HCT116 (cell line): ENCODE results near the gene DNM3. TPM values are rescaled to one million over a fixed set of nuclear protein-coding genes. Genes with fewer than 3 reads are reported as not detected.

Experiments
- ATAC-seq: fragments of 200-7000 bp; cut with Tn5 transposase; 2 replicates; pipeline ENCODE4 v1.9.1; 2020; ENCODE audit warnings: mild to moderate bottlenecking, moderate library complexity
- BruUV-seq: library from RNA; stranded (reverse); fragments of 400-500 nt; replicated peaks from 2 replicates; lab custom pipeline; 2021; lab: Mats Ljungman, UMichigan
- CTCF ChIA-PET: fragments of 300-600 bp; sonication (Branson Sonifier 250); formaldehyde crosslinking; loops from one replicate; lab custom pipeline; 2021; ENCODE audit warnings: antibody characterized with exemption; lab: Charles Lee
- POLR2A ChIA-PET: fragments of 300-600, 350-600 bp; sonication (Branson Sonifier 250); formaldehyde crosslinking; loops from one replicate; lab custom pipeline; 2021; ENCODE audit warnings: antibody characterized with exemption; lab: Charles Lee
- RAD21 ChIA-PET, 2 experiments: fragments of 300-600 bp; sonication (Branson Sonifier 250); formaldehyde crosslinking; loops; one replicate each; lab custom pipeline; 2023; ENCODE audit warnings: low total read pairs in 2 of 2; ENCODE audit not compliant: uncharacterized antibody in 2 of 2, unreplicated experiment in 2 of 2, low non-redundant PET in 1 of 2; lab: Charles Lee
- DNase-seq: peaks from one replicate; pipeline ENCODE4 v3.0.0-alpha.2; 2010; ENCODE audit warnings: low read depth, low spot score
- H2AFZ ChIP-seq: fragments of 200-600 bp; shearing (Covaris generic), sonication (generic); 2 replicates; pipeline ENCODE4 v1.6.1; 2017; ENCODE audit warnings: low read depth, mixed run types, mixed read lengths, antibody characterized with exemption, low read length; ENCODE audit not compliant: poor library complexity, severe bottlenecking
- H3K27ac ChIP-seq: 2 replicates; pipeline ENCODE4 v1.5.1; 2012; ENCODE audit warnings: low read depth, low read length
- H3K27me3 ChIP-seq: fragments of 200-600 bp; sonication (generic); 2 replicates; pipeline ENCODE4 v1.6.1; 2016; ENCODE audit warnings: mixed run types, low read length, mixed read lengths; ENCODE audit not compliant: insufficient read depth
- H3K36me3 ChIP-seq, 2 experiments: fragments of 200-500 bp in 1 of 2; fragments of 200-600 bp in 1 of 2; sonication (Bioruptor generic) in 1 of 2; sonication (generic) in 1 of 2; 2 replicates each; pipeline versions ENCODE4 v1.5.1 to v1.6.1; 2014 to 2016; ENCODE audit warnings: low read length in 2 of 2, inconsistent platforms in 1 of 2, mixed read lengths in 1 of 2, mixed run types in 1 of 2; ENCODE audit not compliant: insufficient read depth in 2 of 2, control insufficient read depth in 1 of 2
- H3K4me1 ChIP-seq, 2 experiments: fragments of 200-600 bp in 1 of 2; sonication (generic) in 1 of 2; 2 replicates each; pipeline versions ENCODE4 v1.5.1 to v1.6.1; 2012 to 2017; ENCODE audit warnings: low read length in 2 of 2, inconsistent platforms in 1 of 2, mild to moderate bottlenecking in 1 of 2, mixed read lengths in 1 of 2, mixed run types in 1 of 2, moderate library complexity in 1 of 2; ENCODE audit not compliant: insufficient read depth in 2 of 2, control insufficient read depth in 1 of 2
- H3K4me2 ChIP-seq: fragments of 200-600 bp; sonication (generic); 2 replicates; pipeline ENCODE4 v1.6.1; 2017; ENCODE audit warnings: mixed run types, low read length, mixed read lengths
- H3K4me3 ChIP-seq, 2 experiments: fragments of 200-600 bp in 1 of 2; sonication (generic) in 1 of 2; replicated peaks in 1 of 2; 2 replicates each; pipeline ENCODE4 v1.5.1; 2011 to 2016; ENCODE audit warnings: low read length in 2 of 2, control low read depth in 1 of 2, low read depth in 1 of 2, mild to moderate bottlenecking in 1 of 2, mixed read lengths in 1 of 2, mixed run types in 1 of 2
- H3K79me2 ChIP-seq: fragments of 200-600 bp; sonication (generic); 2 replicates; pipeline ENCODE4 v1.6.1; 2017; ENCODE audit warnings: mild to moderate bottlenecking, mixed run types, low read length, moderate library complexity, mixed read lengths; ENCODE audit not compliant: insufficient read depth
- H3K9ac ChIP-seq: fragments of 200-600 bp; sonication (generic); 2 replicates; pipeline ENCODE4 v1.6.1; 2016; ENCODE audit warnings: low read length, mixed read lengths
- H3K9me2 ChIP-seq: fragments of 200-600 bp; sonication (generic), shearing (Covaris generic); 2 replicates; pipeline ENCODE4 v1.6.1; 2017; ENCODE audit warnings: mixed run types, mild to moderate bottlenecking, moderate library complexity; ENCODE audit not compliant: insufficient read depth
- H3K9me3 ChIP-seq, 2 experiments: fragments of 200-500 bp in 1 of 2; fragments of 200-600 bp in 1 of 2; sonication (Bioruptor generic) in 1 of 2; sonication (generic) in 1 of 2; 2 replicates each; pipeline ENCODE4 v1.6.1; 2014 to 2017; ENCODE audit warnings: low read length in 2 of 2, mixed read lengths in 2 of 2, inconsistent platforms in 1 of 2, low read depth in 1 of 2, mild to moderate bottlenecking in 1 of 2, mixed run types in 1 of 2, moderate library complexity in 1 of 2; ENCODE audit not compliant: control insufficient read depth in 1 of 2, insufficient read depth in 1 of 2
- H4K20me1 ChIP-seq: fragments of 200-600 bp; sonication (generic), shearing (Covaris generic); 2 replicates; pipeline ENCODE4 v1.6.1; 2017; ENCODE audit warnings: mixed run types, mild to moderate bottlenecking, moderate library complexity; ENCODE audit not compliant: insufficient read depth
- ATF3 ChIP-seq: IDR thresholded peaks from 2 replicates; pipeline ENCODE4 v1.6.1; 2012
- CBX3 ChIP-seq: IDR thresholded peaks from 2 replicates; pipeline ENCODE4 v1.6.1; 2012; ENCODE audit warnings: low read depth
- CEBPB ChIP-seq: IDR thresholded peaks from 2 replicates; pipeline ENCODE4 v1.6.1; 2012; ENCODE audit warnings: low read depth
- EGR1 ChIP-seq: IDR thresholded peaks from 2 replicates; pipeline ENCODE4 v1.6.1; 2012; ENCODE audit warnings: low read depth
- EZH2 ChIP-seq: fragments of 200-600 bp; sonication (generic); IDR thresholded peaks from 2 replicates; pipeline ENCODE4 v1.6.1; 2017; ENCODE audit warnings: antibody characterized with exemption, mixed run types
- EZH2phosphoT487 ChIP-seq: fragments of 200-600 bp; IDR thresholded peaks from 2 replicates; pipeline ENCODE4 v1.6.1; 2018; ENCODE audit warnings: antibody characterized with exemption, borderline replicate concordance
- FOSL1 ChIP-seq: IDR thresholded peaks from 2 replicates; pipeline ENCODE4 v1.6.1; 2012; ENCODE audit warnings: low read depth
- JUND ChIP-seq: IDR thresholded peaks from 2 replicates; pipeline ENCODE4 v1.6.1; 2012
- POLR2A ChIP-seq: IDR thresholded peaks from 2 replicates; pipeline ENCODE4 v1.7.0; 2011; ENCODE audit warnings: borderline replicate concordance; ENCODE audit not compliant: insufficient read depth, insufficient read length; ENCODE audit errors: extremely low read depth
- REST ChIP-seq: IDR thresholded peaks from 2 replicates; pipeline ENCODE4 v1.6.1; 2012; ENCODE audit warnings: low read depth
- SP1 ChIP-seq: IDR thresholded peaks from 2 replicates; pipeline ENCODE4 v1.6.1; 2012; ENCODE audit warnings: low read depth
- SRF ChIP-seq: IDR thresholded peaks from 2 replicates; pipeline ENCODE4 v1.6.1; 2012; ENCODE audit warnings: low read depth
- TCF7L2 ChIP-seq: IDR thresholded peaks from 2 replicates; pipeline ENCODE4 v1.7.0; 2011; ENCODE audit warnings: borderline replicate concordance, inconsistent platforms; ENCODE audit not compliant: insufficient read depth, insufficient read length; ENCODE audit errors: extremely low read depth
- YY1 ChIP-seq: IDR thresholded peaks from 2 replicates; pipeline ENCODE4 v1.6.1; 2011; ENCODE audit warnings: low read length, low read depth, moderate library complexity, mild to moderate bottlenecking; ENCODE audit not compliant: insufficient replicate concordance; ENCODE audit errors: extremely low read depth
- ZFX ChIP-seq: fragments of 450-650 bp; IDR thresholded peaks from 2 replicates; pipeline ENCODE4 v1.6.1; 2017
- ZNF274 ChIP-seq: fragments of 200-500 bp; sonication (Bioruptor generic); IDR thresholded peaks from 2 replicates; pipeline ENCODE4 v1.6.1; 2014; ENCODE audit warnings: mild to moderate bottlenecking, low read depth, low read length, inconsistent platforms
- intact Hi-C: fragments of 100-400 bp; cut with micrococcal nuclease; formaldehyde crosslinking; loops from 2 replicates; pipeline ENCODE4 v1.10.0; 2022
- total RNA-seq: library from RNA; stranded (reverse); gene quantifications from one replicate; pipeline ENCODE4 v1.2.1, GENCODE V29; 2021; ENCODE audit not compliant: unreplicated experiment
- TF ChIP-seq, protein P1 (sequence below): IDR thresholded peaks from 2 replicates; pipeline ENCODE4 v1.6.1; 2012
- TF ChIP-seq, protein P2 (sequence below), 3 experiments: fragments of 200-600 bp in 1 of 3; sonication (generic) in 1 of 3; IDR thresholded peaks in 2 of 3; conservative IDR thresholded peaks in 1 of 3; 2 replicates each; pipeline ENCODE4 v1.5.1; 2012 to 2017; ENCODE audit warnings: low read depth in 2 of 3, low read length in 2 of 3, antibody characterized with exemption in 1 of 3, borderline replicate concordance in 1 of 3, control low read depth in 1 of 3, mild to moderate bottlenecking in 1 of 3, mixed read lengths in 1 of 3, mixed run types in 1 of 3, moderate library complexity in 1 of 3; ENCODE audit not compliant: insufficient read depth in 1 of 3

Gene DNM3
- total RNA-seq, 1 experiment from 2014 or later, result 3.1 TPM

DNA sequence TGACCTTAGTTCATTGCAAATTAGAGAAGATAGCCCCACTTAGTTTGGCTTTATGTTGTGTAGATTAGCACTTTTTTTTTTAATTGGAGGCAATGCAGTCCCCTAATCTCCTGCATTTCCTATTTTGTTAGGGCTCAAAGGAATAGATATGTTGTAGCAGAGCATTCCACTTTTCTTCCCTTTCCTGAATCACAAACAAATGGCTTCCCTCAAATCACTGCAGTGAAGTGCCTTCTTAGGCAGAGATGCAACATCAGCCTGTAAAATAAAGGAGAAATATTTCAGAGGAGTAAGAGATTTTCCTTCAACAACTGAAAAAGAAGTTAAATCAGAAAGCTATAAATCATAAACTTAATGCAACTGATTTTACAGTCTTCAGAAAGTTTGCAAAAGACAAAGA, 307.4 kb downstream of the DNM3 start:
- no peak for DNase-seq
- ChIA-PET POLR2A (no interaction called here), CTCF (no interaction called here), RAD21 (no interaction called here)
- no peaks in the 10 kb centered on the region for H3K4me1 ChIP-seq
- no peak for ATAC-seq
- H3K4me3 ChIP-seq, result no peak overlapping the region
- TF ChIP-seq POLR2A (no peak), ZNF274 (no peak), CBX3 (no peak), SRF (no peak), EZH2phosphoT487 (no peak), ZFX (no peak), TCF7L2 (no peak), CEBPB (no peak), EGR1 (no peak), JUND (no peak), YY1 (no peak), ATF3 (no peak), FOSL1 (no peak), SP1 (no peak), REST (no peak), EZH2 (no peak)
- TF ChIP-seq, protein P1, sequence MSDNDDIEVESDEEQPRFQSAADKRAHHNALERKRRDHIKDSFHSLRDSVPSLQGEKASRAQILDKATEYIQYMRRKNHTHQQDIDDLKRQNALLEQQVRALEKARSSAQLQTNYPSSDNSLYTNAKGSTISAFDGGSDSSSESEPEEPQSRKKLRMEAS, result no peak
- TF ChIP-seq, protein P2, sequence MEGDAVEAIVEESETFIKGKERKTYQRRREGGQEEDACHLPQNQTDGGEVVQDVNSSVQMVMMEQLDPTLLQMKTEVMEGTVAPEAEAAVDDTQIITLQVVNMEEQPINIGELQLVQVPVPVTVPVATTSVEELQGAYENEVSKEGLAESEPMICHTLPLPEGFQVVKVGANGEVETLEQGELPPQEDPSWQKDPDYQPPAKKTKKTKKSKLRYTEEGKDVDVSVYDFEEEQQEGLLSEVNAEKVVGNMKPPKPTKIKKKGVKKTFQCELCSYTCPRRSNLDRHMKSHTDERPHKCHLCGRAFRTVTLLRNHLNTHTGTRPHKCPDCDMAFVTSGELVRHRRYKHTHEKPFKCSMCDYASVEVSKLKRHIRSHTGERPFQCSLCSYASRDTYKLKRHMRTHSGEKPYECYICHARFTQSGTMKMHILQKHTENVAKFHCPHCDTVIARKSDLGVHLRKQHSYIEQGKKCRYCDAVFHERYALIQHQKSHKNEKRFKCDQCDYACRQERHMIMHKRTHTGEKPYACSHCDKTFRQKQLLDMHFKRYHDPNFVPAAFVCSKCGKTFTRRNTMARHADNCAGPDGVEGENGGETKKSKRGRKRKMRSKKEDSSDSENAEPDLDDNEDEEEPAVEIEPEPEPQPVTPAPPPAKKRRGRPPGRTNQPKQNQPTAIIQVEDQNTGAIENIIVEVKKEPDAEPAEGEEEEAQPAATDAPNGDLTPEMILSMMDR (IDR thresholded peaks at IDR 0.05 in 2 of 3, conservative IDR thresholded peaks at IDR 0.05 in 1 of 3; ENCODE audit: borderline replicate concordance in 1 of 3, insufficient read depth in 1 of 3, low read depth in 2 of 3, low read length in 2 of 3), result no peak
- intact Hi-C loops, result no loop called here
- H3K27ac ChIP-seq, result no peak overlapping the region
- H3K9ac ChIP-seq, result no peak overlapping the region
- H3K4me2 ChIP-seq, result no peak overlapping the region
- H3K27me3 ChIP-seq, result no peaks in the 10 kb centered on the region
- no TSS peak for BruUV-seq
- H3K79me2 ChIP-seq, result no peaks in the 10 kb centered on the region
- no peaks in the 10 kb centered on the region for H3K36me3 ChIP-seq
- no peaks in the 10 kb centered on the region for H3K9me3 ChIP-seq
- H3K9me2 ChIP-seq, result no peaks in the 10 kb centered on the region
- no peak overlapping the region for H2AFZ ChIP-seq
- no peaks in the 10 kb centered on the region for H4K20me1 ChIP-seq
